K562 (cell line): ENCODE measurements around the gene CEP43. TPM values are rescaled to one million over a fixed set of nuclear protein-coding genes. Genes with fewer than 3 reads are reported as not detected.
A peak's percentile ranks its signal among the peaks of the same experiment; 100 is the strongest.
"Not testable (repeated sequence)": the region's sequence is repeated elsewhere in the genome, so short reads cannot be mapped to it uniquely, and the experiment has no call there.

Experiments used
- ATAC-seq: fragments of 200-7000 bp; cut with Tn5 transposase; 3 replicates; pipeline ENCODE4 v1.9.1; 2020; ENCODE audit warnings: moderate library complexity
- BruUV-seq: library from RNA; stranded (reverse); fragments of 400-500 nt; replicated peaks from 2 replicates; lab custom pipeline; 2021; lab: Mats Ljungman, UMichigan
- CTCF ChIA-PET: fragments of 300-600 bp; formaldehyde crosslinking; extraction: SDS; loops from one replicate; lab custom pipeline; 2021; ENCODE audit warnings: low intra/inter-chr PET ratio; lab: Yijun Ruan, JAX
- POLR2A ChIA-PET: fragments of 300-600, 350-650 bp; sonication (Branson Sonifier 250); formaldehyde crosslinking; extraction: SDS; loops from one replicate; lab custom pipeline; 2021; ENCODE audit warnings: antibody characterized with exemption, inconsistent platforms; lab: Yijun Ruan, JAX
- DNase-seq, 4 experiments: peaks; one replicate each; pipeline versions ENCODE4 v3.0.0 to v3.0.0-alpha.2; 2011 to 2018; ENCODE audit warnings: low spot score in 3 of 4, mixed read lengths in 3 of 4; ENCODE audit errors: extremely low read depth in 1 of 4
- FAIRE-seq: peaks from 2 replicates; lab custom pipeline; 2011; peaks lifted over from hg19 to GRCh38; lab: Jason Lieb, UNC
- H2AFZ ChIP-seq: 2 replicates; pipeline ENCODE4 v1.6.0; 2011; ENCODE audit warnings: low read depth, low read length, control low read depth, inconsistent platforms
- H3K27ac ChIP-seq: fragments of 200-600 bp; 3 replicates; pipeline ENCODE4 v1.8.0; 2011; ENCODE audit warnings: low read depth, mild to moderate bottlenecking, control low read depth, inconsistent platforms, low read length, moderate library complexity, mixed read lengths; ENCODE audit errors: extremely low read depth
- H3K27me3 ChIP-seq, 2 experiments: fragments of 300-600 bp in 1 of 2; 2 replicates in 1 of 2; 3 replicates in 1 of 2; pipeline versions ENCODE4 v1.6.0 to v1.8.0; 2011; ENCODE audit warnings: inconsistent platforms in 2 of 2, low read length in 2 of 2, mild to moderate bottlenecking in 1 of 2, mixed read lengths in 1 of 2, moderate library complexity in 1 of 2; ENCODE audit not compliant: control insufficient read depth in 2 of 2, insufficient read depth in 2 of 2
- H3K36me3 ChIP-seq: fragments of 300-600 bp; 3 replicates; pipeline ENCODE4 v1.8.0; 2011; ENCODE audit warnings: mild to moderate bottlenecking, low read length, inconsistent platforms; ENCODE audit not compliant: control insufficient read depth, insufficient read depth
- H3K4me1 ChIP-seq, 2 experiments: fragments of 200-600 bp in 1 of 2; replicated peaks in 1 of 2; 2 replicates in 1 of 2; 3 replicates in 1 of 2; pipeline versions ENCODE4 v1.5.1 to v1.8.0; 2011; ENCODE audit warnings: inconsistent platforms in 2 of 2, low read length in 2 of 2, mild to moderate bottlenecking in 1 of 2, mixed read lengths in 1 of 2, moderate library complexity in 1 of 2; ENCODE audit not compliant: control insufficient read depth in 2 of 2, insufficient read depth in 2 of 2
- H3K4me2 ChIP-seq: 2 replicates; pipeline ENCODE4 v1.6.1; 2011; ENCODE audit warnings: low read length, control low read depth, inconsistent platforms, mixed read lengths; ENCODE audit not compliant: insufficient read depth
- H3K4me3 ChIP-seq: fragments of 200-600 bp; sonication (generic), shearing (Covaris generic); 2 replicates; pipeline ENCODE4 v1.5.1; 2016; ENCODE audit warnings: control low read depth, inconsistent platforms
- H3K79me2 ChIP-seq: fragments of 200-600 bp; 3 replicates; pipeline ENCODE4 v1.8.0; 2011; ENCODE audit warnings: low read length, inconsistent platforms; ENCODE audit not compliant: control insufficient read depth, insufficient read depth
- H3K9ac ChIP-seq, 2 experiments: 2 replicates each; pipeline versions ENCODE4 v1.6.0 to v1.6.1; 2011; ENCODE audit warnings: low read depth in 2 of 2, low read length in 2 of 2, control low read depth in 1 of 2, inconsistent platforms in 1 of 2, mild to moderate bottlenecking in 1 of 2, mixed read lengths in 1 of 2; ENCODE audit not compliant: insufficient read depth in 1 of 2
- H3K9me1 ChIP-seq: one replicate; pipeline ENCODE4 v1.6.0; 2011; ENCODE audit warnings: inconsistent platforms, mild to moderate bottlenecking, low read length, moderate library complexity; ENCODE audit not compliant: control insufficient read depth, insufficient read depth
- H3K9me3 ChIP-seq: replicated peaks from 2 replicates; pipeline ENCODE4 v1.5.1; 2011; ENCODE audit warnings: low read depth, low read length, inconsistent platforms; ENCODE audit not compliant: control insufficient read depth, insufficient read depth
- H4K20me1 ChIP-seq: replicated peaks from 2 replicates; pipeline ENCODE4 v1.6.1; 2011; ENCODE audit warnings: low read length, inconsistent platforms, mixed read lengths; ENCODE audit not compliant: control insufficient read depth, insufficient read depth
- MAZ ChIP-seq, 2 experiments: fragments of 450-650 bp in 1 of 2; sonication (generic) in 1 of 2; formaldehyde crosslinking; IDR thresholded peaks in 1 of 2; conservative IDR thresholded peaks in 1 of 2; 2 replicates each; pipeline versions ENCODE4 v1.4.0 to v1.5.0; 2020; ENCODE audit warnings: mild to moderate bottlenecking in 1 of 2, missing genetic modification reagents in 1 of 2
- RNF219 ChIP-seq: fragments of 250-450 bp; sonication (Bioruptor Pico); IDR thresholded peaks from 2 replicates; pipeline ENCODE4 v1.5.0; 2022; ENCODE audit warnings: mild to moderate bottlenecking
- SMARCA5 ChIP-seq: fragments of 450-650 bp; IDR thresholded peaks from 2 replicates; pipeline ENCODE4 v1.6.1; 2016
- YY1 ChIP-seq, 3 experiments: IDR thresholded peaks; 2 replicates each; pipeline ENCODE4 v1.6.1; 2011; ENCODE audit warnings: low read length in 2 of 3, mild to moderate bottlenecking in 2 of 3, moderate library complexity in 2 of 3, borderline replicate concordance in 1 of 3, control low read depth in 1 of 3, low read depth in 1 of 3; ENCODE audit not compliant: insufficient read depth in 3 of 3, insufficient replicate concordance in 2 of 3, control insufficient read depth in 1 of 3, insufficient read length in 1 of 3; ENCODE audit errors: extremely low read depth in 1 of 3
- ZFX ChIP-seq: sonication (generic); formaldehyde crosslinking; IDR thresholded peaks from 2 replicates; pipeline ENCODE4 v1.8.0; 2022; ENCODE audit warnings: mild to moderate bottlenecking, missing genetic modification reagents, moderate library complexity
- WGBS: fragments of 100-300 bp; shearing (Covaris generic); methylation state at CpG from one replicate; pipeline ENCODE4 v1.1.6; 2016; ENCODE audit warnings: low coverage, mixed read lengths; ENCODE audit not compliant: insufficient coverage; ENCODE audit errors: missing lambda C conversion rate; 5-methylcytosine and 5-hydroxymethylcytosine counted together
- in situ Hi-C: fragments of 300-500 bp; cut with MboI; formaldehyde crosslinking; loops from 4 replicates; pipeline ENCODE4 v1.15.0; 2018; ENCODE audit warnings: inconsistent platforms, mixed read lengths
- intact Hi-C: fragments of 100-400 bp; cut with micrococcal nuclease; formaldehyde crosslinking; loops from 2 replicates; pipeline ENCODE4 v1.14.2; 2022
- polyA plus RNA-seq, 8 experiments: library from polyadenylated mRNA; depleted of rRNA in 4 of 8; stranded (reverse) in 5 of 8; unstranded in 3 of 8; fragments of >200 nt; fragmentation: Nextera tagmentation in 2 of 8; fragmentation: Illumina TruSeq in 1 of 8; extraction: Ambion mirVana in 2 of 8; extraction: Trizol in 1 of 8; gene quantifications; 2 replicates each; pipeline versions ENCODE4 v1.2.1 to v1.2.3, GENCODE V29; 2011 to 2014; ENCODE audit warnings: inconsistent platforms in 1 of 8, missing spikeins in 1 of 8
- total RNA-seq, 7 experiments: library from RNA; depleted of rRNA in 6 of 7; stranded (reverse); fragments of >200 nt in 6 of 7; fragmentation: Illumina TruSeq in 2 of 7; extraction: Trizol in 2 of 7; gene quantifications; 2 replicates each; pipeline versions ENCODE4 v1.2.1 to v1.2.3, GENCODE V29; 2011 to 2021; ENCODE audit warnings: low replicate concordance in 1 of 7
- TF ChIP-seq, protein P1 (sequence below): fragments of 450-650 bp; formaldehyde crosslinking; IDR thresholded peaks from 2 replicates; pipeline ENCODE4 v1.4.0; 2020; ENCODE audit warnings: mild to moderate bottlenecking, moderate library complexity
- TF ChIP-seq, protein P2 (sequence below), 2 experiments: fragments of 200-800 bp in 1 of 2; sonication (Bioruptor generic) in 1 of 2; sonication (generic) in 1 of 2; formaldehyde crosslinking in 1 of 2; IDR thresholded peaks in 1 of 2; conservative IDR thresholded peaks in 1 of 2; 2 replicates each; pipeline versions ENCODE4 v1.5.0 to v1.6.1; 2016 to 2020; ENCODE audit warnings: missing compliant biosample characterization in 1 of 2, missing genetic modification characterization in 1 of 2, missing genetic modification reagents in 1 of 2
- TF ChIP-seq, protein P3 (sequence below): fragments of 200-800 bp; sonication (Bioruptor generic); IDR thresholded peaks from 2 replicates; pipeline ENCODE4 v1.6.1; 2017; ENCODE audit warnings: missing genetic modification characterization, missing compliant biosample characterization
- TF ChIP-seq, protein P4 (sequence below): sonication (generic); formaldehyde crosslinking; IDR thresholded peaks from 2 replicates; pipeline ENCODE4 v1.8.0; 2022; ENCODE audit warnings: missing genetic modification reagents, mild to moderate bottlenecking, moderate library complexity, borderline replicate concordance

The CEP43 gene
- total and polyA plus RNA-seq, 9 of the 15 experiments (the other 6 are each of a cell fraction or from before 2014, with no cell fraction given): 15.2 to 55.7 (median 47.4) TPM

DNA sequence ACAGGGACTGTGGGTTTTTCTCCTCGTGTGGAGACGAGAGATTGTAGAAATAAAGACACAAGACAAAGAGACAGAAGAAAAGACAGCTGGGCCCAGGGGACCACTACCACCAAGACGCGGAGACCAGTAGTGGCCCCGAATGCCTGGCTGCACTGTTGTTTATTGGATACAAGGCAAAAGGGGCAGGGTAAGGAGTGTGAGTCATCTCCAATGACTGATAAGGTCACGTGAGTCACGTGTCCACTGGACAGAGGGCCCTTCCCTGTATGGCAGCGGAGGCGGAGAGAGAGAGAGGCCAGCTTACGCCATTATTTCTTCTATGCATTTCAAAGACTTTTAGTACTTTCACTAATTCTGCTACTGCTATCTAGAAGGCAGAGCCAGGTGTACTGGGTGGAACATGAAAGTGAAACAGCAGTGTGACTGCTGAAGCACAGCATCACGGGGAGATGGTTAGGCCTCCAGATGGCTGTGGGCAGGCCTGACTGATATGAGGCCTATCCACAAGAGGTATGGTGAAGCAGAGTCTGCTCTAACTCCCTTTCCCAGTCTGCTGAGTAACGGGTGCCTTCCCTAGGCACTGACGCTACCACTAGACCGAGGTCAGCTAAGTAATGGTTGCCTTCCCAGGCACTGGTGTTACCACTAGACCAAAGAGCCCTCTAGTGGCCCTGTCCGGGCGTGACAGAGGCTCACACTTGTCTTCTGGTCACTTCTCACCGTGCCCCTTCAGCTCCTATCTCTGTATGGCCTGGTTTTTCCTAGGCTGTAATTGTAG, 48.1 kb upstream of the CEP43 start:
- in situ Hi-C loops: loop anchor here (10.0 kb wide), 1 partner anchor 176 kb away; no protein-coding TSS in a partner anchor
- peak overlapping the region in 1 of 2 experiments; percentile 35; a peak in 1 of 4 replicates for H3K9ac ChIP-seq
- 26% methylated on average over 14 of the region's 17 CpGs for WGBS
- not testable (repeated sequence) for BruUV-seq, H3K4me3 ChIP-seq, H3K9me1 ChIP-seq, H3K27me3 ChIP-seq, H3K9me3 ChIP-seq, H4K20me1 ChIP-seq
- H3K27ac ChIP-seq: peak overlapping the region; percentile 75
- intact Hi-C loops: loop anchor here (1.0 to 2.0 kb wide), 3 partner anchors 100 to 191 kb away; no protein-coding TSS in a partner anchor
- FAIRE-seq: peak; percentile 94
- ChIA-PET CTCF (interaction anchor here (1.1 to 2.0 kb wide), 2 partner anchors 12 to 165 kb away, joined by 5 to 9 read pairs; no protein-coding TSS in a partner anchor), POLR2A (interaction anchor here (0.7 to 1.7 kb wide), 4 partner anchors 9 to 131 kb away, joined by 3 to 4 read pairs (median 4); no protein-coding TSS in a partner anchor)
- peaks cover 32% of the 10 kb centered on the region; the same call in 2 of the 3 replicates for H3K36me3 ChIP-seq
- ATAC-seq: peak; percentile 86
- peaks cover 15% of the 10 kb centered on the region for H3K79me2 ChIP-seq
- peak overlapping the region; percentile 81 for H2AFZ ChIP-seq
- peak overlapping the region; percentile 72 for H3K4me2 ChIP-seq
- peaks cover 25 to 27% of the 10 kb centered on the region in 2 experiments for H3K4me1 ChIP-seq
- DNase-seq: peak; percentile 43 to 89 (median 47)
- TF ChIP-seq, protein P1, sequence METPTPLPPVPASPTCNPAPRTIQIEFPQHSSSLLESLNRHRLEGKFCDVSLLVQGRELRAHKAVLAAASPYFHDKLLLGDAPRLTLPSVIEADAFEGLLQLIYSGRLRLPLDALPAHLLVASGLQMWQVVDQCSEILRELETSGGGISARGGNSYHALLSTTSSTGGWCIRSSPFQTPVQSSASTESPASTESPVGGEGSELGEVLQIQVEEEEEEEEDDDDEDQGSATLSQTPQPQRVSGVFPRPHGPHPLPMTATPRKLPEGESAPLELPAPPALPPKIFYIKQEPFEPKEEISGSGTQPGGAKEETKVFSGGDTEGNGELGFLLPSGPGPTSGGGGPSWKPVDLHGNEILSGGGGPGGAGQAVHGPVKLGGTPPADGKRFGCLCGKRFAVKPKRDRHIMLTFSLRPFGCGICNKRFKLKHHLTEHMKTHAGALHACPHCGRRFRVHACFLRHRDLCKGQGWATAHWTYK (CRISPR knock-in tag): peak; percentile 47
- 0 out of 2 replicates have a peak, but pooled peaks have one; percentile 52 for TF ChIP-seq RNF219 (CRISPR knock-in tag)
- TF ChIP-seq, protein P2, sequence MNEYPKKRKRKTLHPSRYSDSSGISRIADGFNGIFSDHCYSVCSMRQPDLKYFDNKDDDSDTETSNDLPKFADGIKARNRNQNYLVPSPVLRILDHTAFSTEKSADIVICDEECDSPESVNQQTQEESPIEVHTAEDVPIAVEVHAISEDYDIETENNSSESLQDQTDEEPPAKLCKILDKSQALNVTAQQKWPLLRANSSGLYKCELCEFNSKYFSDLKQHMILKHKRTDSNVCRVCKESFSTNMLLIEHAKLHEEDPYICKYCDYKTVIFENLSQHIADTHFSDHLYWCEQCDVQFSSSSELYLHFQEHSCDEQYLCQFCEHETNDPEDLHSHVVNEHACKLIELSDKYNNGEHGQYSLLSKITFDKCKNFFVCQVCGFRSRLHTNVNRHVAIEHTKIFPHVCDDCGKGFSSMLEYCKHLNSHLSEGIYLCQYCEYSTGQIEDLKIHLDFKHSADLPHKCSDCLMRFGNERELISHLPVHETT (CRISPR knock-in tag; conservative IDR thresholded peaks at IDR 0.05 in 1 of 2, IDR thresholded peaks at IDR 0.05 in 1 of 2): peak in 1 of 2 experiments; percentile 79; a peak in 1 of 4 replicates
- TF ChIP-seq MAZ (CRISPR knock-in tag; conservative IDR thresholded peaks at IDR 0.05 in 1 of 2, IDR thresholded peaks at IDR 0.05 in 1 of 2): peak; percentile 37 to 44; a peak in 1 of 4 replicates
- TF ChIP-seq, protein P3, sequence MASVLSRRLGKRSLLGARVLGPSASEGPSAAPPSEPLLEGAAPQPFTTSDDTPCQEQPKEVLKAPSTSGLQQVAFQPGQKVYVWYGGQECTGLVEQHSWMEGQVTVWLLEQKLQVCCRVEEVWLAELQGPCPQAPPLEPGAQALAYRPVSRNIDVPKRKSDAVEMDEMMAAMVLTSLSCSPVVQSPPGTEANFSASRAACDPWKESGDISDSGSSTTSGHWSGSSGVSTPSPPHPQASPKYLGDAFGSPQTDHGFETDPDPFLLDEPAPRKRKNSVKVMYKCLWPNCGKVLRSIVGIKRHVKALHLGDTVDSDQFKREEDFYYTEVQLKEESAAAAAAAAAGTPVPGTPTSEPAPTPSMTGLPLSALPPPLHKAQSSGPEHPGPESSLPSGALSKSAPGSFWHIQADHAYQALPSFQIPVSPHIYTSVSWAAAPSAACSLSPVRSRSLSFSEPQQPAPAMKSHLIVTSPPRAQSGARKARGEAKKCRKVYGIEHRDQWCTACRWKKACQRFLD (CRISPR knock-in tag): peak; percentile 68
- peak; percentile 21; the same call in 1 of the 2 replicates for TF ChIP-seq SMARCA5
- TF ChIP-seq ZFX (CRISPR knock-in tag): peak; percentile 85
- TF ChIP-seq, protein P4, sequence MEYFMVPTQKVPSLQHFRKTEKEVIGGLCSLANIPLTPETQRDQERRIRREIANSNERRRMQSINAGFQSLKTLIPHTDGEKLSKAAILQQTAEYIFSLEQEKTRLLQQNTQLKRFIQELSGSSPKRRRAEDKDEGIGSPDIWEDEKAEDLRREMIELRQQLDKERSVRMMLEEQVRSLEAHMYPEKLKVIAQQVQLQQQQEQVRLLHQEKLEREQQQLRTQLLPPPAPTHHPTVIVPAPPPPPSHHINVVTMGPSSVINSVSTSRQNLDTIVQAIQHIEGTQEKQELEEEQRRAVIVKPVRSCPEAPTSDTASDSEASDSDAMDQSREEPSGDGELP (CRISPR knock-in tag): peak; percentile 65; the same call in 1 of the 2 replicates
- peak; percentile 19 to 68 (median 42) for TF ChIP-seq YY1 (IDR thresholded peaks at IDR 0.05; ENCODE audit: borderline replicate concordance in 1 of 3, control insufficient read depth in 1 of 3, extremely low read depth in 1 of 3, insufficient read depth in 3 of 3, insufficient read length in 1 of 3, insufficient replicate concordance in 2 of 3, low read depth in 1 of 3, low read length in 2 of 3)
